ENCODE data around the gene ZBED4. TPM values are rescaled to one million over a fixed set of nuclear protein-coding genes. Genes with fewer than 3 reads are reported as not detected.

Gene ZBED4
- total RNA-seq, 2 experiments from 2014 or later: 19.7 to 20.1 TPM

DNA sequence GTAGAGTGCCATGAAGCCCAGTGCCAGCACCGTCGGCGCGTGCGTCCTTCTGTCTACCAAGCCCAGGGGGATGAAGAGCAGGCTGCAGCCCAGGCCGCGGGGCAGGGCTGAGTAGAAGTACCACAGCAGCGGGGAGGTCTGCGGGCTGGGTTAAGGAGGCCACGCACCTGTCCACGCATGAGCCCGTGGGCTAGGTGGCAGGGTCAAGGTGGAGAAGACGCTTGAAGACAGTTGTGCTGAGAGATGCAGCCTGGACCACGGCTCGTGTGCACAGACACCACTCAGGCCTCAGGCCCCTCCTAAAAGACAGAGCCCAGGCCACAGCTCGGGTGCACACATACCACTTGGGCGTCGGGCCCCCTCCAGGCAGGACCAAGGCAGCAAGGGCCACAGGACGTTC lies 54.2 kb downstream of the ZBED4 start:
- TF ChIP-seq, protein P1, sequence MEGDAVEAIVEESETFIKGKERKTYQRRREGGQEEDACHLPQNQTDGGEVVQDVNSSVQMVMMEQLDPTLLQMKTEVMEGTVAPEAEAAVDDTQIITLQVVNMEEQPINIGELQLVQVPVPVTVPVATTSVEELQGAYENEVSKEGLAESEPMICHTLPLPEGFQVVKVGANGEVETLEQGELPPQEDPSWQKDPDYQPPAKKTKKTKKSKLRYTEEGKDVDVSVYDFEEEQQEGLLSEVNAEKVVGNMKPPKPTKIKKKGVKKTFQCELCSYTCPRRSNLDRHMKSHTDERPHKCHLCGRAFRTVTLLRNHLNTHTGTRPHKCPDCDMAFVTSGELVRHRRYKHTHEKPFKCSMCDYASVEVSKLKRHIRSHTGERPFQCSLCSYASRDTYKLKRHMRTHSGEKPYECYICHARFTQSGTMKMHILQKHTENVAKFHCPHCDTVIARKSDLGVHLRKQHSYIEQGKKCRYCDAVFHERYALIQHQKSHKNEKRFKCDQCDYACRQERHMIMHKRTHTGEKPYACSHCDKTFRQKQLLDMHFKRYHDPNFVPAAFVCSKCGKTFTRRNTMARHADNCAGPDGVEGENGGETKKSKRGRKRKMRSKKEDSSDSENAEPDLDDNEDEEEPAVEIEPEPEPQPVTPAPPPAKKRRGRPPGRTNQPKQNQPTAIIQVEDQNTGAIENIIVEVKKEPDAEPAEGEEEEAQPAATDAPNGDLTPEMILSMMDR (IDR thresholded peaks at IDR 0.05): no peak
- Mint-ChIP-seq H3K9me3 (no peaks in the 10 kb centered on the region), H3K36me3 (ENCODE audit: low read depth) (peaks cover 13% of the 10 kb centered on the region), H3K4me1 (ENCODE audit: low read depth) (no peaks in the 10 kb centered on the region), H3K4me3 (no peak overlapping the region), H3K27ac (no peak overlapping the region), H3K27me3 (no peaks in the 10 kb centered on the region)
- ATAC-seq (no peak), DNase-seq (no peak)
- intact Hi-C loops (cut with micrococcal nuclease): no loop called here
- CTCF ChIA-PET: no interaction called here
- POLR2A ChIA-PET: no interaction called here

DNA sequence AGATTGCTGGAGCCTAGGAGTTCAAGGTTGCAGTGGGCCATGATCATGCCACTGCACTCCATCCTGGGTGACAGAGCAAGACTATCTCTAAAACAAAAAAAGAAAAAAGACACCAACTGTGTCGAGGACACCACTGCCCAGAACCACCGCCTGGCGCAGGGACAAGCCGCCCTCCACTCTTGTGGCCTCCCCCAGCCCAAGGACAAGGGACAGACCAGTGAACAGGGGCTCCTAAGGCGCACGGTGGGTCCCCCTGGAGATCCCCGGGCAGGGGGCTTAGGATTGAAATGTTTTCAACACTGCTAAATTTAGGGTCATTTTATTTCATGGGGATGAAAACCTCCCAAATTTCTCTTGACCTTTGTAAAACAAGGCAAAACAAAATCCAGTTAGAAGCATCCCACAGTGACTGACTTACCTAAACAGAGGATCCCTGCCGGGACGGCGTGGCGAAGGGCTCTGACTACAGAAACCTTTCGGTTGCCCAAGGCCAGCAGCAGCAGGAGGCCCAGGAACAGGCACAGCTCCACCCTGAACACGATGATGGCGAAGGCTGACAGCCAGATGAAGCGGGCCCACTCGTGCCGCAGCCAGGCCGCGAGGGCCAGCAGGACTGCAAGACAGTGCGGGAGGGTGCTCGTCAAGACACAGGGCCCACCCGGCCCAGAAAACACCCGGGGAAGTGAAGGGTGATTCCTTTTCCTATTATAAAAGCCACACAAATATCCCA lies 56.0 kb downstream of the ZBED4 start:
- Mint-ChIP-seq H3K4me1 (ENCODE audit: low read depth) (no peaks in the 10 kb centered on the region), H3K36me3 (ENCODE audit: low read depth) (peaks cover 13% of the 10 kb centered on the region), H3K9me3 (no peaks in the 10 kb centered on the region), H3K27ac (no peak overlapping the region), H3K4me3 (no peak overlapping the region), H3K27me3 (no peaks in the 10 kb centered on the region)
- TF ChIP-seq, protein P1 (IDR thresholded peaks at IDR 0.05): no peak
- no peak for DNase-seq
- CTCF ChIA-PET: interaction anchor here (1.0 kb wide), 1 partner anchor 121 kb away, joined by 3 read pairs; no protein-coding TSS in a partner anchor
- POLR2A ChIA-PET: interaction anchor here (1.1 kb wide), 1 partner anchor 10 kb away, joined by 3 read pairs; no protein-coding TSS in a partner anchor
- ATAC-seq: no peak
- intact Hi-C loops (cut with micrococcal nuclease): no loop called here

DNA sequence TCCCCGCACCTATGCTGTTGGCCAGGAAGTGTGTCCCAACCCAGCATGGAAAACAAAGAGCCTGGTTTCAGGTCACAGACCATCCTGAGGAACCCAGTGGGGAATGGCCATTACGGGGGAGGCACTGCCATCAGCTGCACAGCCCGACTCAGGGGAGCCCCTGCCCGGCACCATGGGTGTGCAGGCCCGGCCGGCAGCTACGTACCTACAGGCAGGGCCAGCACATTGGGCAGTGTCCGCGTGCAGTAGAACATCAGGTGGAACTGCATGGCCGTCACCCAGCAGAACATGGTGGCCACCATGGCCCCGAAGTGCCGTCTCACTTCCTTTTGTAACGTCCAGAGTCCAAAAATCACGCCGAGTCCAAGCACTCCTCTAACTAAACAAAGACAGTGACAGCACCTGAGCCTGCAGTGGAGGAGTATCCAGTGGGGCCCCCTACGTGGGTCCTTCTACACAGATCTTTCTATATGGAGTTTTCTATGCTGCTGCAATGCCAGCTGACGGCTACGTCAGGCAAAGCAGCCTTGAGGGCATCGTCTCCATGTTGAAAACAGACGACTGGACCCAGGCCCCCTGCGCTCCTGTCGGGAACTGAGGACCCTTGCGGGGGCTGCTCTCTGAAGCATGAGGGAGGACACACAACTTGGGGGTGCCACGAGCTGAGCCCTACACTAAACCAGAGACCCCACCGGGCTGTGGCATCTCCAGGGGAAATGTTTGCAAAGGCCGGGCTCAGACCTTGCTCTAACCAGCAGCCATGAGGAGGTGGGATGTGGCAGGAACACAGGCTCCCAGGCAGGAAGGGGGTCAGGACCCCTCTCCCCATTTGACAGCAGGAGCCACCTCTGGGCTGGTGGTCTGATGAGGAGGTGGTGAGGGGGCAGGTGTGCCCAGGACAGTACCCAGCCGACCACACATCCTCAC lies 56.8 kb downstream of the ZBED4 start:
- no peak for ATAC-seq
- ChIA-PET POLR2A (no interaction called here), CTCF (no interaction called here)
- Mint-ChIP-seq H3K27ac (no peak overlapping the region), H3K9me3 (no peaks in the 10 kb centered on the region), H3K27me3 (no peaks in the 10 kb centered on the region), H3K4me1 (ENCODE audit: low read depth) (no peaks in the 10 kb centered on the region), H3K4me3 (no peak overlapping the region), H3K36me3 (ENCODE audit: low read depth) (peaks cover 13% of the 10 kb centered on the region)
- TF ChIP-seq, protein P1 (IDR thresholded peaks at IDR 0.05): no peak
- intact Hi-C loops (cut with micrococcal nuclease): no loop called here
- DNase-seq: no peak

DNA sequence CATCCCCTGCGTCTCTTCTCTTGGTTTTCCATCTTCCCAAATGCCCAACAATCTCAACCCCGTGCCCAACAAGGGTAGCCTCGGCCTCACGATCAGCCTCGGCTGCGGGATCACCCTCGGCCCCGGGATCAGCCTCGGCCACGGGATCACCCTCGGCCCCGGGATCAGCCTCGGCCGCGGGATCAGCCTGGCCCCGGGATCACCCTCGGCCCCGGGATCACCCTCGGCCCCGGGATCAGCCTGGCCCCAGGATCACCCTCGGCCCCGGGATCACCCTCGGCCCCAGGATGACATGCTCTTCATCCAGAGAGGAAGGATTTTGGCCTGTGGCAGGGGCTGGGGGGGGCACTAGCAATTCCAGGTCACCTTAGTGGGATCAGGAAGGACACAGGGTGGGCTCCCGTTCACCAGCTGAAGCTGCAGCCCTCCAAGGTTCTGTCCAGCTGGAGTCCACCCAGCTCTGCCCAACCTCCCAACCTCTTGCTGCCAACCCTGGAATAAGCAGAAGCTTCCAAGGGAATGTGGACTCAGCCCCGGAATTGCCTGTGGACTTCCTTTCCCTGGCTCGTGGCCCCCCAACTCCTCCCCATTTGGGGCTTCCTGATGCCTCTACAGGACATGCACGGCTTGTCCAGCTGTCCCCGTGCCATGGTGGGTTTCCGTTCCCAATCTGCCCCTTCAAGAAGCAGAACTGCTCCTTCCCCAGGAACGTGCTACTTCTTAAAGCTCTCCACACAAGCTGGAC lies 58.4 kb downstream of the ZBED4 start:
- CTCF ChIA-PET: no interaction called here
- POLR2A ChIA-PET: no interaction called here
- H3K36me3 Mint-ChIP-seq (ENCODE audit: low read depth): peaks cover 10% of the 10 kb centered on the region
- TF ChIP-seq, protein P1 (IDR thresholded peaks at IDR 0.05): no peak
- intact Hi-C loops (cut with micrococcal nuclease): no loop called here
- no peaks in the 10 kb centered on the region for H3K27me3 Mint-ChIP-seq
- H3K9me3 Mint-ChIP-seq: no peaks in the 10 kb centered on the region
- H3K4me1 Mint-ChIP-seq (ENCODE audit: low read depth): peaks cover 3% of the 10 kb centered on the region
- no peak overlapping the region for H3K27ac Mint-ChIP-seq
- DNase-seq (no peak), ATAC-seq (no peak)
- H3K4me3 Mint-ChIP-seq: no peak overlapping the region

Measured in activated CD8-positive, alpha-beta T cell treated with anti-CD3 and anti-CD28 coated beads for 36 hours (primary cell).